AG04449 (cell line): ENCODE data around the gene TP53RK.

Source experiments
- CTCF ChIA-PET: fragments of 350-600 bp; formaldehyde crosslinking; extraction: SDS; loops from one replicate; lab custom pipeline; 2021; ENCODE audit warnings: antibody characterized with exemption; lab: Yijun Ruan, JAX
- POLR2A ChIA-PET: fragments of 400-600, 350-600 bp; formaldehyde crosslinking; extraction: SDS; loops from one replicate; lab custom pipeline; 2020; ENCODE audit warnings: antibody characterized with exemption, inconsistent platforms; lab: Yijun Ruan, JAX
- DNase-seq: peaks from one replicate; pipeline ENCODE4 v3.0.0-alpha.2; 2010; ENCODE audit warnings: low read depth, low spot score
- H3K4me3 ChIP-seq: 2 replicates; pipeline ENCODE4 v1.5.1; 2011; ENCODE audit warnings: low read depth, mild to moderate bottlenecking, control low read depth, low read length
- TF ChIP-seq, protein P1 (sequence below): IDR thresholded peaks from one replicate; pipeline ENCODE4 v1.5.1; 2011; ENCODE audit warnings: mild to moderate bottlenecking, moderate library complexity, low read length, control low read depth, inconsistent platforms; ENCODE audit not compliant: insufficient read depth; ENCODE audit errors: missing control alignments

Gene TP53RK

DNA sequence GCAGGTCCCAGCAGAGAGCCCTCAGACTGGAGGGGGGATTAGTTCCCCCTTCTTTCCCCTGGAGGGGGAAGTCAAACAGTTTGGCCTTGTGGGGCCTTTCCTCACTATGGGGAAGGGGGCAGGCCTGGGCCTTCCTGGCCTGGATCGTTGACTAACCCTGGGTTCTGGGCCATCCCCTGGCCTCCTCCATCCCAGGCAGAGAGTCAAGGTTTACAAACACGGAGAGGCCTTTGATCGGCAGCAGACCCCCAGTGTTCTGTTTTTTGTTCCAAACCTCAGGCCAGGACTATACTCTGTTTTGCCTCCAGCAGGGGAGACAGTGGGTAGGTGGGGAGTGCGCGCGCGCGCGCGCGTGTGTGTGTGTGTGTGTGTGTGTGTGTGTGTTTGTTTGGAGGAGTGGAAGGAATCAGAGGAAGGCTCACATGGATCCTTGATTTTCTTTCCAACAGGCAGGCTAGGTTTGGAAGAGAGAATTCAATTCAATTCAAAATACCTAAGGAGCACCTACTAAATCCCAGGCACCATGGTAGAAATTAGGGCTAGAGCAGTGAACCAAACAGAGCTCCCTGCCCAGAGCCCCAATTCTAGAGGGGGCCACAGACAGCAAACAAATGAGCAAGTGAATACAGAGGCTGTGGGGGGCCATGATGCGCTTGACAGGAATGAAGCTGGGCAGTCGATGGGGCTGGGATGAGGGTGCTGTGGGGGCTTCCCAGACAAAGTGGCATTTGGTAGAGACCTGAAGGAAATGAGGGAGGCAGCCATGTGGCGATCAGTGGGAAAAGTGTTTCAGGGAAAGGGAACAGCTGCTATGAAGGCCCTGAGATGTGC, 14.8 kb downstream of the TP53RK start:
- DNase-seq, result no peak
- ChIA-PET POLR2A (no interaction called here), CTCF (interaction anchor here (0.5 kb wide), 1 partner anchor 540 kb away, joined by 3 read pairs; no protein-coding TSS in a partner anchor)
- H3K4me3 ChIP-seq, result no peak overlapping the region
- TF ChIP-seq, protein P1, sequence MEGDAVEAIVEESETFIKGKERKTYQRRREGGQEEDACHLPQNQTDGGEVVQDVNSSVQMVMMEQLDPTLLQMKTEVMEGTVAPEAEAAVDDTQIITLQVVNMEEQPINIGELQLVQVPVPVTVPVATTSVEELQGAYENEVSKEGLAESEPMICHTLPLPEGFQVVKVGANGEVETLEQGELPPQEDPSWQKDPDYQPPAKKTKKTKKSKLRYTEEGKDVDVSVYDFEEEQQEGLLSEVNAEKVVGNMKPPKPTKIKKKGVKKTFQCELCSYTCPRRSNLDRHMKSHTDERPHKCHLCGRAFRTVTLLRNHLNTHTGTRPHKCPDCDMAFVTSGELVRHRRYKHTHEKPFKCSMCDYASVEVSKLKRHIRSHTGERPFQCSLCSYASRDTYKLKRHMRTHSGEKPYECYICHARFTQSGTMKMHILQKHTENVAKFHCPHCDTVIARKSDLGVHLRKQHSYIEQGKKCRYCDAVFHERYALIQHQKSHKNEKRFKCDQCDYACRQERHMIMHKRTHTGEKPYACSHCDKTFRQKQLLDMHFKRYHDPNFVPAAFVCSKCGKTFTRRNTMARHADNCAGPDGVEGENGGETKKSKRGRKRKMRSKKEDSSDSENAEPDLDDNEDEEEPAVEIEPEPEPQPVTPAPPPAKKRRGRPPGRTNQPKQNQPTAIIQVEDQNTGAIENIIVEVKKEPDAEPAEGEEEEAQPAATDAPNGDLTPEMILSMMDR, result no peak

DNA sequence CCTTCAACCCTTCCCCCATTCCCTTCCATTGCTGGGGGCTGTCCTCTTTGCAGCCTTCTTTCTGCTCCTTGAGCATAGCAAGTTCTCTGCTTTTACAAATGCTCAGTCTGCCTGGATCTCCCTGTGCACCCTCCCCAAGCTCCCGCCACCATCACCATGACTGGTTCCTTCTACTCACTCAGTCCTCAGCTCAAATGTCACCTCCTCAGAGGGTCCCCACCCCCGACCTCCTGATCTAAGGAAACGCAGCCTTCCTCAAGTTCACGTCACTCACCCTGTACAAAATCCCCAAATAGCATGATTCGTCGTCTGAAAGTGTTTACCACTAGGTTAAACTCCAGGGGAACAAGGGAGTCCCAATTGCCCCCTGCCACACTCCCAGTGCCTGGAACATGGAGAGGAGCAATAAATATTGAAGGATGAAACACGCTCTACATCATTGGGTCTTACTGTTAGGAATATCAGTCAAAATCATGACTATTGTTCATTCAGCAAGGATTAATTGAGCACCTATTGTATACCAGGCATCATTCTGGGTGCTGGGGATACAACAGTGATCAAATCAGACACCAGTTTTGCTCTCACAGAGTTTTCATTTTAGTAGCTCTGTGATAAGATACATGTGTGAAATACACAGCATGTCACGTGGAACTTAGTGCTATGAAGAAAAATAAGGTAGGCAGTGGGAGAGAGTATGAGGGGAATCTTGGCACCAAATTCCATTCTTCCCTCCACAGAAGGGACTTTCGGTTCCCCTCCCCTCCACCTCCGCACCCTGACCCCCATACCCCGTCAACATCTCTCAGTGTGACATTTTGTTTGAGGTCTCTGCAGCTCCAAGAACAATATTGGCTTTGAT, 15.6 kb downstream of the TP53RK start:
- H3K4me3 ChIP-seq, result no peak overlapping the region
- no peak for DNase-seq
- TF ChIP-seq, protein P1, result no peak
- ChIA-PET POLR2A (no interaction called here), CTCF (interaction anchor here (0.5 kb wide), 1 partner anchor 539 kb away, joined by 3 read pairs; no protein-coding TSS in a partner anchor)

DNA sequence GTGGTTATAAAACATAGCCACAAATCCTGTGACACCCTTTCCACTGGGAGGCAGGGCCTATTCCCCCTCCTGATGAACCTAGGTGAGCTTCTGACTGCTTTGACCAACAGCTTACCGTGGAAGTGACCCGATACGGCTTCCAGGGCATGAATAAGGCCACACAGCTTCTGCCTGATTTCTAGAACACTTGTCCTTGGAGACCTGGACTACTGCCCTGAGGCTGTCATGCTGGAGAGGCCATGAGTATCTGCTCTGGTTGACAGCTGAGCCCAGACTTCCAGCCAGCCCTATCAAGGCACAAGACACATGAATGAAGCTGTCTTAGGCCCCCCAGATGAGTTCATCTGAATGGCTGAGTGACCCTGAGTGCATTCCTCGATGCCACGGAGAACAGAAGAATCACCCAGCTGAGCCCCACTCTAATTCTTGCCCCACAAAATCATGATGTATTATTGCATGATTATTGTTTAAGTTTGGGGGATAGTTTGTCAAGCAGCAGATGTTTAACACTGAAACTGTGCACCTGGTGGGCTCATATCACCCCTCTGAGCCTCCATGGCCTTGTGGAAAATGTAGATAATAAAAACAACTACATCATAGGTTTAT, 16.6 kb downstream of the TP53RK start:
- no peak for DNase-seq
- ChIA-PET CTCF (interaction anchor here (1.6 kb wide), 1 partner anchor 8 kb away, joined by 6 read pairs; no protein-coding TSS in a partner anchor), POLR2A (no interaction called here)
- H3K4me3 ChIP-seq, result no peak overlapping the region
- TF ChIP-seq, protein P1, result no peak

DNA sequence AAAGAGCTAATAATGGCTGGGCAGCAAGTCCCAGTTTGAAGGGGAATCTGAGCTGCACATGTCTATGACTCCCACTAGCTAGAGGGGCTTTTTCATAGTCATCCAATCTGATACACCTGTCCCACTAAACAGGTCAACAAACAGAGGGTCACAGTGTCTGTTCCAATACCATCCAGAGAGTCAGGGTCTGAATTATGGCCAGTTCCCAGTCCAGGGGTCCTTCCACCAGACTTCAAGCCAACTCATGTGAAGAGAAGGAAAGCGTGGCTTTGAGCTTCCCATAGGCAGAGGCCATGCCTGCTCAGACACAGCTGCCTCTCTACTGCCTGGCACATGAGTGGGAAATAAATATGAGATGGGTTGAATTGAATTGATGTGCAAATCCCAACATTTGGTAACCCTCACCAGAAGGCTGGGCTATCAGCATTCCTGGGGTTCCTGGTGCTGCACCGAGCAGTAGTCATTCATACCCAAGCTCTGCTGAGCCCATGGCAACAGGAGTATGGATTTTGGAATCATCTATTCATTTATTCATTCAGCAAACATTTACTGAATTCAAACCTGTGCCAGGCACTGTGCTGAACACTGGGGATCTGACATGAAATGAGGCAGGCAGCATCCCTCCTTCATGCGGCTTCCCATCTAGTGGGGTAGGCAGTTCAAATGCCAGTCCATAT, 17.2 kb downstream of the TP53RK start:
- ChIA-PET POLR2A (no interaction called here), CTCF (interaction anchor here (1.6 kb wide), 1 partner anchor 9 kb away, joined by 6 read pairs; no protein-coding TSS in a partner anchor)
- no peak for DNase-seq
- no peak overlapping the region for H3K4me3 ChIP-seq
- TF ChIP-seq, protein P1, result no peak

DNA sequence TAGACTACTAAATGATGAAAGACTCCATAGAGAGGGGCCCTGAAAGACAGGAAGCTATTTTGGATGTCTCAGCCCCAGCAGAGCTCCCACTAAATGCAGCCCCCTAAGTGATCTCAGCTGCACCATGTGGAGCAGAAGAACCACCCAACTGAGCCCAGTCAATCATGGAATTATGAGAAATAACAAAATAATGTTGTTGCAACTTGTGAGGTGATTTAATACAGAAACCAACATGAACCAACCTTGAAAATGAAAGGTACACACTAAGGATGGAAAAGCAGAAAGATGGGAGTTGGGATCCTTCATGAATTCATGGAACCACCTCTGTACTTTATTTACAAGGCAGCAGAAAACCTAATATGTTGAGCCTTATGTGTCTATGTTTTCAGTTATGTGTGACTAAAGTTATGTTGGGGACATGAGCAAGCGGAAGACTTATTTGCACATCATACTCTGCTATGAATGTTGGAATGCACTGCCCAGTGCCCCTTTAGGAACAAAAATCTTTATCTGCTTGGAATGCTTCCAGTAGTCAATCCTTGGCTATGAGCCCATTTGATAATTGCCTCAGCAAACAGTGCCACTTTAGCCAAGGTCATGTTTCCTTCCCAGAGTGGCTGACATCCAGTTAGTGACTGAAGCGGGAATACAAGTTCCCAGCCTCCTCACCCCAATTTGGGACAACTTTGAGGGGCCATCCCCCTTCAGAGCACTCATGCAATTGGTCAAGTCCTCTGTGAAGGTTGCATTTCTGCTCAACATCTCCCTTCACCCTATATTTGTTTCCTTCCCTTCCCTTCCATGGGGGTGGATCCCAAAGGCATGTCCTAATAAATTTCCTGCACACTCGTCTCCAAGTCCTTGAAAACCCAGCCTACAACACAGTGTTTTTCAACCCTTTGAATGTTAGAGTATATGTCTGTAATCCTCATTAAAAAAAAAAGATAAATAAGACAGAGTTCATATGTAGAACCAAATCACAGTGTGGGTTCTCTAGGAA, 18.4 kb downstream of the TP53RK start:
- H3K4me3 ChIP-seq, result no peak overlapping the region
- ChIA-PET CTCF (interaction anchor here (1.6 to 4.8 kb wide), 2 partner anchors 10 kb away, joined by 6 to 25 read pairs; no protein-coding TSS in a partner anchor), POLR2A (no interaction called here)
- TF ChIP-seq, protein P1, result no peak
- DNase-seq, result no peak
